SK-N-DZ (cell line): ENCODE measurements around the gene PARP6.

ENCODE experiments used
- DNase-seq: peaks from one replicate; pipeline ENCODE4 v3.0.0-alpha.2; 2015; ENCODE audit warnings: low spot score

PARP6 gene

GRCh38 chr15:72200395-72201237 is 71.7 kb downstream of the PARP6 start:
- DNase-seq, result no peak

GRCh38 chr15:72199721-72200212 is 72.6 kb downstream of the PARP6 start:
- DNase-seq, result peak; percentile 63

- DNase-seq, result no peak
These were observed 73.2 kb downstream of the PARP6 start for GRCh38 chr15:72199205-72199515.

- no peak for DNase-seq
These were observed 73.8 kb downstream of the PARP6 start for GRCh38 chr15:72198356-72199204.

GRCh38 chr15:72197460-72198355 is 74.6 kb downstream of the PARP6 start, which contains the start of gene GRAMD2A:
GRAMD2A (minus strand) TSS chr15:72197787.
- DNase-seq, result no peak

- DNase-seq, result no peak
These were observed 75.3 kb downstream of the PARP6 start for GRCh38 chr15:72197041-72197459.

GRCh38 chr15:72196409-72197040 is 75.8 kb downstream of the PARP6 start:
- no peak for DNase-seq

- DNase-seq, result no peak
These were observed 77.2 kb downstream of the PARP6 start for GRCh38 chr15:72195101-72195511.

GRCh38 chr15:72193836-72194396 is 78.4 kb downstream of the PARP6 start:
- DNase-seq, result no peak

GRCh38 chr15:72192416-72192815 is 79.9 kb downstream of the PARP6 start:
- DNase-seq, result no peak
